OCI-LY3 (cell line): Measurements from ENCODE around the gene GPR160.
"Not testable (repeated sequence)": the region's sequence is repeated elsewhere in the genome, so short reads cannot be mapped to it uniquely, and the experiment has no call there.

Experiments
- H2AFZ ChIP-seq: fragments of 200-600, 300-600 bp; shearing (Covaris generic); 2 replicates; pipeline ENCODE4 v1.6.0; 2014; ENCODE audit warnings: antibody characterized with exemption, low read depth, low read length
- H3K27ac ChIP-seq: fragments of 200-600, 300-600 bp; sonication (generic); 2 replicates; pipeline ENCODE4 v1.5.1; 2014; ENCODE audit warnings: mild to moderate bottlenecking, low read length, moderate library complexity, mixed read lengths
- H3K27me3 ChIP-seq: fragments of 200-600, 300-600 bp; sonication (generic); 2 replicates; pipeline ENCODE4 v1.6.1; 2014; ENCODE audit warnings: low read depth, low read length, mixed read lengths
- H3K36me3 ChIP-seq: fragments of 200-600, 300-600 bp; sonication (generic); replicated peaks from 2 replicates; pipeline ENCODE3; 2014; ENCODE audit warnings: low read depth, low read length, mixed read lengths
- H3K4me1 ChIP-seq: fragments of 300-600, 200-600 bp; sonication (generic); 2 replicates; pipeline ENCODE4 v1.6.1; 2014; ENCODE audit warnings: low read length, mixed read lengths
- H3K4me2 ChIP-seq: fragments of 200-600, 300-600 bp; sonication (generic); 2 replicates; pipeline ENCODE4 v1.6.1; 2014; ENCODE audit warnings: low read length, mixed read lengths
- H3K4me3 ChIP-seq: fragments of 300-600, 200-600 bp; sonication (generic); 2 replicates; pipeline ENCODE4 v1.5.1; 2014; ENCODE audit warnings: antibody characterized with exemption, mild to moderate bottlenecking, low read length, moderate library complexity
- H3K79me2 ChIP-seq: fragments of 300-600, 200-600 bp; shearing (Covaris generic); 2 replicates; pipeline ENCODE4 v1.6.1; 2014; ENCODE audit warnings: mild to moderate bottlenecking, low read length, mixed read lengths
- H3K9ac ChIP-seq: fragments of 300-600, 200-600 bp; shearing (Covaris generic); 2 replicates; pipeline ENCODE4 v1.6.0; 2014; ENCODE audit warnings: mild to moderate bottlenecking, low read length, moderate library complexity
- H3K9me3 ChIP-seq: fragments of 200-600, 300-600 bp; shearing (Covaris generic); 2 replicates; pipeline ENCODE4 v1.6.1; 2014; ENCODE audit warnings: low read length, mixed read lengths; ENCODE audit not compliant: insufficient read depth
- H4K20me1 ChIP-seq: fragments of 200-600, 300-600 bp; sonication (generic); 2 replicates; pipeline ENCODE4 v1.6.1; 2016; ENCODE audit warnings: low read length, mixed read lengths; ENCODE audit not compliant: insufficient read depth
- EZH2phosphoT487 ChIP-seq: fragments of 200-600 bp; shearing (Covaris generic); IDR thresholded peaks from 2 replicates; pipeline ENCODE4 v1.6.1; 2018; ENCODE audit warnings: antibody characterized with exemption, mixed run types, low read depth
- TF ChIP-seq, protein P1 (sequence below): fragments of 200-600, 300-600 bp; sonication (generic); IDR thresholded peaks from 2 replicates; pipeline ENCODE4 v1.5.1; 2014; ENCODE audit warnings: antibody characterized with exemption, low read length, low read depth

The GPR160 gene

GRCh38 chr3:170108955-170109354 is 71.2 kb downstream of the GPR160 start:
- H3K9ac ChIP-seq, result no peak overlapping the region
- no peak overlapping the region for H3K4me3 ChIP-seq
- TF ChIP-seq, protein P1, sequence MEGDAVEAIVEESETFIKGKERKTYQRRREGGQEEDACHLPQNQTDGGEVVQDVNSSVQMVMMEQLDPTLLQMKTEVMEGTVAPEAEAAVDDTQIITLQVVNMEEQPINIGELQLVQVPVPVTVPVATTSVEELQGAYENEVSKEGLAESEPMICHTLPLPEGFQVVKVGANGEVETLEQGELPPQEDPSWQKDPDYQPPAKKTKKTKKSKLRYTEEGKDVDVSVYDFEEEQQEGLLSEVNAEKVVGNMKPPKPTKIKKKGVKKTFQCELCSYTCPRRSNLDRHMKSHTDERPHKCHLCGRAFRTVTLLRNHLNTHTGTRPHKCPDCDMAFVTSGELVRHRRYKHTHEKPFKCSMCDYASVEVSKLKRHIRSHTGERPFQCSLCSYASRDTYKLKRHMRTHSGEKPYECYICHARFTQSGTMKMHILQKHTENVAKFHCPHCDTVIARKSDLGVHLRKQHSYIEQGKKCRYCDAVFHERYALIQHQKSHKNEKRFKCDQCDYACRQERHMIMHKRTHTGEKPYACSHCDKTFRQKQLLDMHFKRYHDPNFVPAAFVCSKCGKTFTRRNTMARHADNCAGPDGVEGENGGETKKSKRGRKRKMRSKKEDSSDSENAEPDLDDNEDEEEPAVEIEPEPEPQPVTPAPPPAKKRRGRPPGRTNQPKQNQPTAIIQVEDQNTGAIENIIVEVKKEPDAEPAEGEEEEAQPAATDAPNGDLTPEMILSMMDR, result no peak
- no peak for TF ChIP-seq EZH2phosphoT487
- H3K4me2 ChIP-seq, result no peak overlapping the region
- peaks cover 32% of the 10 kb centered on the region for H3K36me3 ChIP-seq
- H3K4me1 ChIP-seq, result no peaks in the 10 kb centered on the region
- no peak overlapping the region for H3K27ac ChIP-seq
- no peaks in the 10 kb centered on the region for H3K9me3 ChIP-seq
- H4K20me1 ChIP-seq, result peaks cover 10% of the 10 kb centered on the region; the same call in 1 of the 2 replicates
- H3K79me2 ChIP-seq, result no peaks in the 10 kb centered on the region
- H3K27me3 ChIP-seq, result no peaks in the 10 kb centered on the region
- H2AFZ ChIP-seq, result no peak overlapping the region

- Histone ChIP-seq H4K20me1 (peaks cover 10% of the 10 kb centered on the region; the same call in 1 of the 2 replicates), H3K79me2 (no peaks in the 10 kb centered on the region), H2AFZ (no peak overlapping the region), H3K27ac (no peak overlapping the region), H3K9ac (no peak overlapping the region), H3K9me3 (no peaks in the 10 kb centered on the region), H3K36me3 (peaks cover 37% of the 10 kb centered on the region), H3K27me3 (no peaks in the 10 kb centered on the region), H3K4me3 (no peak overlapping the region), H3K4me2 (no peak overlapping the region), H3K4me1 (no peaks in the 10 kb centered on the region)
- TF ChIP-seq, protein P1, result no peak
- no peak for TF ChIP-seq EZH2phosphoT487
Measured at GRCh38 chr3:170109579-170110293, 71.9 kb downstream of the GPR160 start.

- Histone ChIP-seq H3K4me3 (no peak overlapping the region), H3K79me2 (no peaks in the 10 kb centered on the region), H3K9ac (no peak overlapping the region), H3K9me3 (no peaks in the 10 kb centered on the region), H3K27me3 (no peaks in the 10 kb centered on the region), H3K27ac (no peak overlapping the region), H4K20me1 (peaks cover 10% of the 10 kb centered on the region; the same call in 1 of the 2 replicates), H2AFZ (no peak overlapping the region), H3K36me3 (peaks cover 45% of the 10 kb centered on the region), H3K4me1 (no peaks in the 10 kb centered on the region), H3K4me2 (no peak overlapping the region)
- TF ChIP-seq, protein P1, result no peak
- no peak for TF ChIP-seq EZH2phosphoT487
Measured at GRCh38 chr3:170111147-170111771, 73.5 kb downstream of the GPR160 start.

DNA sequence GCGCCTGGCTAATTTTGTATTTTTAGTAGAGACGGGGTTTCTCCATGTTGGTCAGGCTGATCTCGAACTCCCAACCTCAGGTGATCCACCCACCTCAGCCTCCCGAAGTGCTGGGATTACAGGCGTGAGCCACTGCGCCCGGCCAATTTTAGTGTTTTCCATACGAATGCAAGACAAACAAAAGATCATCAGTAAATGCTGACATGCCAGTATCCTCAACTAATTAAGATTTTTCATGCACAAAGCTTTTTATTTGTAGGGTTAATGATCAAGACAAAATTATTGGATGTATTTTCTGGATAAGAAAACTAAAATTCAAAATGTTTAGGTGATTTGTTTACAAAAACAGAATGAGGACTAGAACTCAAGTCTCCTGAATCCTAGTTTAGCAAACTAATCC is 76.4 kb downstream of the GPR160 start:
- H3K4me3 ChIP-seq, H3K27ac ChIP-seq, H3K9me3 ChIP-seq, H3K4me1 ChIP-seq, H3K79me2 ChIP-seq, H3K9ac ChIP-seq, H4K20me1 ChIP-seq, H2AFZ ChIP-seq, H3K27me3 ChIP-seq, H3K4me2 ChIP-seq: not testable (repeated sequence)
- peaks cover 47% of the 10 kb centered on the region for H3K36me3 ChIP-seq
